ES-I3 (cell line): ENCODE measurements around the gene KCNK7.

ENCODE experiments used
- H3K36me3 ChIP-seq: 2 replicates; pipeline ENCODE4 v1.6.1; 2013; ENCODE audit warnings: mild to moderate bottlenecking, low read length, control low read depth, moderate library complexity; ENCODE audit not compliant: insufficient read depth
- H3K4me1 ChIP-seq: 2 replicates; pipeline ENCODE4 v1.6.1; 2013; ENCODE audit warnings: mild to moderate bottlenecking, control low read depth, low read length; ENCODE audit not compliant: insufficient read depth
- H3K9ac ChIP-seq: 2 replicates; pipeline ENCODE4 v1.6.1; 2013; ENCODE audit warnings: low read depth, mild to moderate bottlenecking, low read length, moderate library complexity
- H3K9me3 ChIP-seq: 2 replicates; pipeline ENCODE4 v1.6.1; 2013; ENCODE audit warnings: mild to moderate bottlenecking, low read length, moderate library complexity; ENCODE audit not compliant: control insufficient read depth, insufficient read depth

KCNK7 gene

GRCh38 chr11:65634905-65635731 lies 39.5 kb upstream of the KCNK7 start:
- Histone ChIP-seq H3K9ac (no peak overlapping the region), H3K9me3 (no peaks in the 10 kb centered on the region), H3K4me1 (peaks cover 12% of the 10 kb centered on the region), H3K36me3 (peaks cover 14% of the 10 kb centered on the region; the same call in 1 of the 2 replicates)

GRCh38 chr11:65634440-65634839 lies 38.8 kb upstream of the KCNK7 start:
- peaks cover 15% of the 10 kb centered on the region; the same call in 1 of the 2 replicates for H3K36me3 ChIP-seq
- H3K9me3 ChIP-seq, result no peaks in the 10 kb centered on the region
- no peak overlapping the region for H3K9ac ChIP-seq
- H3K4me1 ChIP-seq, result peaks cover 12% of the 10 kb centered on the region

- Histone ChIP-seq H3K4me1 (peaks cover 12% of the 10 kb centered on the region), H3K9ac (no peak overlapping the region), H3K9me3 (no peaks in the 10 kb centered on the region), H3K36me3 (peaks cover 18% of the 10 kb centered on the region; the same call in 1 of the 2 replicates)
Measured at GRCh38 chr11:65634109-65634436, 38.5 kb upstream of the KCNK7 start.

- Histone ChIP-seq H3K36me3 (peaks cover 18% of the 10 kb centered on the region; the same call in 1 of the 2 replicates), H3K9me3 (no peaks in the 10 kb centered on the region), H3K4me1 (peaks cover 9% of the 10 kb centered on the region; the same call in 1 of the 2 replicates), H3K9ac (no peak overlapping the region)
Measured at GRCh38 chr11:65633390-65634108, 37.9 kb upstream of the KCNK7 start.

GRCh38 chr11:65630215-65630614 lies 34.6 kb upstream of the KCNK7 start:
- Histone ChIP-seq H3K9ac (no peak overlapping the region), H3K36me3 (peaks cover 29% of the 10 kb centered on the region), H3K9me3 (no peaks in the 10 kb centered on the region), H3K4me1 (no peaks in the 10 kb centered on the region)

- H3K9me3 ChIP-seq, result no peaks in the 10 kb centered on the region
- no peaks in the 10 kb centered on the region for H3K4me1 ChIP-seq
- no peak overlapping the region for H3K9ac ChIP-seq
- peaks cover 23% of the 10 kb centered on the region for H3K36me3 ChIP-seq
Measured at GRCh38 chr11:65629579-65629978, 34.0 kb upstream of the KCNK7 start.

GRCh38 chr11:65627202-65627601 lies 31.6 kb upstream of the KCNK7 start:
- no peaks in the 10 kb centered on the region for H3K4me1 ChIP-seq
- H3K9me3 ChIP-seq, result no peaks in the 10 kb centered on the region
- peaks cover 20% of the 10 kb centered on the region for H3K36me3 ChIP-seq
- no peak overlapping the region for H3K9ac ChIP-seq

- Histone ChIP-seq H3K36me3 (peaks cover 26% of the 10 kb centered on the region), H3K9me3 (no peaks in the 10 kb centered on the region), H3K4me1 (no peaks in the 10 kb centered on the region), H3K9ac (no peak overlapping the region)
Measured at GRCh38 chr11:65625628-65626342, 30.2 kb upstream of the KCNK7 start.

- H3K4me1 ChIP-seq, result no peaks in the 10 kb centered on the region
- no peaks in the 10 kb centered on the region for H3K9me3 ChIP-seq
- peaks cover 26% of the 10 kb centered on the region for H3K36me3 ChIP-seq
- no peak overlapping the region for H3K9ac ChIP-seq
Measured at GRCh38 chr11:65624931-65625627, 29.5 kb upstream of the KCNK7 start.

- Histone ChIP-seq H3K9me3 (no peaks in the 10 kb centered on the region), H3K9ac (no peak overlapping the region), H3K4me1 (no peaks in the 10 kb centered on the region), H3K36me3 (peaks cover 21% of the 10 kb centered on the region)
Measured at GRCh38 chr11:65623852-65624616, 28.4 kb upstream of the KCNK7 start.

- Histone ChIP-seq H3K9ac (no peak overlapping the region), H3K36me3 (peaks cover 21% of the 10 kb centered on the region)
Measured at GRCh38 chr11:65623177-65623576, 27.6 kb upstream of the KCNK7 start.

GRCh38 chr11:65622011-65622410 lies 26.4 kb upstream of the KCNK7 start:
- H3K4me1 ChIP-seq, result no peaks in the 10 kb centered on the region
- H3K9me3 ChIP-seq, result no peaks in the 10 kb centered on the region
- no peak overlapping the region for H3K9ac ChIP-seq
- H3K36me3 ChIP-seq, result peaks cover 22% of the 10 kb centered on the region

More at GRCh38 chr11:65623177-65623576, 27.6 kb upstream of the KCNK7 start:
- Histone ChIP-seq H3K9me3 (no peaks in the 10 kb centered on the region), H3K4me1 (no peaks in the 10 kb centered on the region)

- Histone ChIP-seq H3K4me1 (no peaks in the 10 kb centered on the region), H3K9ac (no peak overlapping the region), H3K36me3 (peaks cover 17% of the 10 kb centered on the region), H3K9me3 (no peaks in the 10 kb centered on the region)
Measured at GRCh38 chr11:65621460-65621859, 25.9 kb upstream of the KCNK7 start.
